ENCODE results near the gene OR2L13.
"Not testable (repeated sequence)": the region's sequence is repeated elsewhere in the genome, so short reads cannot be mapped to it uniquely, and the experiment has no call there.

Gene OR2L13, protein sequence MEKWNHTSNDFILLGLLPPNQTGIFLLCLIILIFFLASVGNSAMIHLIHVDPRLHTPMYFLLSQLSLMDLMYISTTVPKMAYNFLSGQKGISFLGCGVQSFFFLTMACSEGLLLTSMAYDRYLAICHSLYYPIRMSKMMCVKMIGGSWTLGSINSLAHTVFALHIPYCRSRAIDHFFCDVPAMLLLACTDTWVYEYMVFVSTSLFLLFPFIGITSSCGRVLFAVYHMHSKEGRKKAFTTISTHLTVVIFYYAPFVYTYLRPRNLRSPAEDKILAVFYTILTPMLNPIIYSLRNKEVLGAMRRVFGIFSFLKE

DNA sequence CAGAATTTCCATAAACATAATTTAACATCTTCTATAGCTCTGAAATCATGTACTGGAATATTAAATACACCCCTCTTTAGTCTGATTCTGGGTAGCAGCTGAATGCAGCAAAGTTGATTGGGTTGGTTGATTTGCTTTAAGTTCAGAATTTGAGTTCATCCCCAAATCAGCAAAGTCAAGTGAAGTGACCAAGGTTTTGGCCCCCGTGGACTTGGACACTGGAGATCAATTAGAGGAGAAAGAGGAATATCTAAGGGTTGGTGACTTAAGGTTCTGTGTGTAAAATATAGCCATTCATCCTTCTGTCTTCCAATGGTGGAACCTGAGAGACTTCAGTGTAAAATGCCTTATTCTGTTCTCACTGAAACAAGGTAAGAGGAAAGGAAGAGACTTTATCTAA is at the start of gene OR2L13:
TSS of gene OR2L13 (plus strand) at position 301 of the 400 bp plus-strand sequence. CDS start 4,192 bp downstream, outside the sequence.
- Mint-ChIP-seq H3K27me3 (peaks cover 1% of the 10 kb centered on the region), H3K9me3 (ENCODE audit: low read depth) (no peaks in the 10 kb centered on the region), H3K4me3 (no peak within 1 kb of the TSS), H3K4me1 (ENCODE audit: low read depth) (no peaks in the 10 kb centered on the region), H3K36me3 (no peaks in the 10 kb centered on the region), H3K27ac (no peak within 1 kb of the TSS)

DNA sequence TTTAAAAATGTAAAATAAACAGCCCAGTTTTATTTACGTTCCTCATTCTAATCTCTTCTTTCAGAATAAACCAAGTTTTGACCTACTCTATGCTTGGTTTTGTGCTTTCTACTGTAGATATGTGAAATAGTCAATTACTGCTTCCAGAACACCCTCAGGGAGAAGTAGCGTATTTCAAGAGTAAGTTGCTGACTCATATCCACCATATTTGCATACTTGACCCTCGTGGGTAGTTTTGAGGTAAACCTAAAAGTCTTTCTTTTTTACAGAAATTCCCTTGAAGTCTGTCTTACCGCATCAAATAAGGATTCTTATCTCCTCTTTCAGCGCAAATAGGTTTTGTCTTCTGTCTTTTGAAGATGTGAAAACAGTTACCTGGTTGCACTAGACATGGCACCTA is 49.8 kb upstream of the OR2L13 start:
- no peak overlapping the region for H3K4me3 Mint-ChIP-seq
- no peaks in the 10 kb centered on the region for H3K36me3 Mint-ChIP-seq
- no peak overlapping the region for H3K27ac Mint-ChIP-seq
- peaks cover 13% of the 10 kb centered on the region for H3K9me3 Mint-ChIP-seq (ENCODE audit: low read depth)
- no peaks in the 10 kb centered on the region for H3K27me3 Mint-ChIP-seq
- no peaks in the 10 kb centered on the region for H3K4me1 Mint-ChIP-seq (ENCODE audit: low read depth)

DNA sequence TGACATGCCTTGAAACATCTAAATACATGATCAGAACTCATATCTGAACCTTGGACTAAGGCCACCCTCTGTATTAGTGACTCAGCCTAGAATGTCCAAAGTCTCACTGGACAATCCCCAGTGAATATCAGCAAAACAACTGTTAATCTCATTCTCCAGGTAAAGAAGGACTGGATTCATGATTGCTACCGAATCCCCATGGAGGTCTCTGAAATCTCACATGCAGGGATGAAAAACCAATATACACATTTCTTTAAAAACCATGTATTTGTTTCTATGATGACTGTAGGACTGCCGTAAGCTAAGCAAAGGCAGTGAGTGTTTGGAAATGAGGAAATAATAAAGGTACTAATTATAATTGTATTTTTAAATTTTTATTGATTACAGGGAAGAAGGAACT is 48.4 kb upstream of the OR2L13 start, which contains the start of gene OR2L3:
TSS of gene OR2L3 (plus strand) at position 301 of the 400 bp plus-strand sequence. CDS start 13,846 bp downstream, outside the sequence.
- H3K36me3 Mint-ChIP-seq = no peaks in the 10 kb centered on the region
- H3K27me3 Mint-ChIP-seq = no peaks in the 10 kb centered on the region
- H3K4me1 Mint-ChIP-seq (ENCODE audit: low read depth) = no peaks in the 10 kb centered on the region
- peaks cover 19% of the 10 kb centered on the region for H3K9me3 Mint-ChIP-seq (ENCODE audit: low read depth)
- H3K27ac Mint-ChIP-seq = no peak within 1 kb of the TSS
- H3K4me3 Mint-ChIP-seq = no peak within 1 kb of the TSS

DNA sequence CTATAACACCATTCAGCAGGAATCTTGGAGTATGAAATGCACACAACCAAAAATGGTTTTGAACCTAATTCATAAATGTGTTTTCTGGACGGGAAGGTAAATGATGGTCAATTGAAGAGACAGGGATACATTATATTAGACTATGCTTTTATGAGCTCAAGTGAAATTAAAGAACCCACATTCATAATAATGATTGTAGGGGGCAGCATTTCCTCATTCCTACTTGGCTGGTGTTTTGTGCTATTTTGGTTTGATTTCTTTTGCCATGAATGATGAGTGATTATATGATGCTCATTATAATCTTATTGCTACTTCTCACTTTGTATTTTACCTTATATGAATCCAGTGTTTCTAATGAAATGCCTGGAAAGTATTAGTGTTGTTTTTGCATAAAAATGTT is 48.0 kb upstream of the OR2L13 start:
- no peak overlapping the region for H3K4me3 Mint-ChIP-seq
- H3K36me3 Mint-ChIP-seq = no peaks in the 10 kb centered on the region
- H3K4me1 Mint-ChIP-seq (ENCODE audit: low read depth) = no peaks in the 10 kb centered on the region
- peaks cover 19% of the 10 kb centered on the region for H3K9me3 Mint-ChIP-seq (ENCODE audit: low read depth)
- H3K27ac Mint-ChIP-seq = no peak overlapping the region
- H3K27me3 Mint-ChIP-seq = no peaks in the 10 kb centered on the region

DNA sequence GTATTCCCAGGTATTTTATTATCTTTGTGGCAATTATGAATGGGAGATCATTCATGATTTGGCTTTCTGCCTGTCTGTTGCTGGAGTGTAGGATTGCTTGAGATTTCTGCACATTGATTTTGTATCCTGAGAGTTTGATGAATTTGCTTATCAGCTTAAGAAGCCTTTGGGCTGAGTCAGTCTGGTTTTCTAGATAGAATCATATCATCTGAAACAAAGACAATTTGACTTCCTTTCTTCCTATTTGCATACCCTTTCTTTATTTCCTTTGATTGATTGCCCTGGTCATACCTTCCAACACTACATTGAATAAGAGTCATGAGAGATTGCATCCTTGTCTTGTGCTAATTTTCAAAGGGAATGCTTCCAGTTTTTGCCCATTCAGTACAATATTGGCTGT is 40.3 kb upstream of the OR2L13 start:
- Mint-ChIP-seq H3K27me3 (no peaks in the 10 kb centered on the region), H3K4me1 (ENCODE audit: low read depth) (no peaks in the 10 kb centered on the region), H3K4me3 (no peak overlapping the region), H3K27ac (no peak overlapping the region), H3K36me3 (no peaks in the 10 kb centered on the region), H3K9me3 (ENCODE audit: low read depth) (peaks cover 14% of the 10 kb centered on the region)

DNA sequence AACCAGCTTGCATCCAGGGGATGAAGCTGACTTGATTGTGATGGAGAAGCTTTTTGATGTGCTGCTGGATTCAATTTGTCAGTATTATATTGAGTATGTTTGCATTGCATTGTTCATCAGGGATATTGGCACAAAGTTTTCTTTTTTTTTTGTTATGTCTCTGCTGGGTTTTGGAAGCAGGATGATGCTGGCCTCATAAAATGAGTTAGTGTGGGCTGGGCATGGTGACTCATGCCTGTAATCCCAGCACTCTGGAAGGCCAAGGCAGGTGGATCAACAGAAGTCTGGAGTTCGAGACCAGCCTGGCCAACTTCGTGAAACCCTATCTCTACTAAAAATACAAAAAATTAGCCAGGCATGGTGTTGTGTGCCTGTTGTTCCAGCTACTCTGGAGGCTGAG is 39.7 kb upstream of the OR2L13 start:
- H3K9me3 Mint-ChIP-seq (ENCODE audit: low read depth) = peaks cover 14% of the 10 kb centered on the region
- no peak overlapping the region for H3K4me3 Mint-ChIP-seq
- no peaks in the 10 kb centered on the region for H3K36me3 Mint-ChIP-seq
- no peaks in the 10 kb centered on the region for H3K4me1 Mint-ChIP-seq (ENCODE audit: low read depth)
- no peak overlapping the region for H3K27ac Mint-ChIP-seq
- H3K27me3 Mint-ChIP-seq = no peaks in the 10 kb centered on the region

DNA sequence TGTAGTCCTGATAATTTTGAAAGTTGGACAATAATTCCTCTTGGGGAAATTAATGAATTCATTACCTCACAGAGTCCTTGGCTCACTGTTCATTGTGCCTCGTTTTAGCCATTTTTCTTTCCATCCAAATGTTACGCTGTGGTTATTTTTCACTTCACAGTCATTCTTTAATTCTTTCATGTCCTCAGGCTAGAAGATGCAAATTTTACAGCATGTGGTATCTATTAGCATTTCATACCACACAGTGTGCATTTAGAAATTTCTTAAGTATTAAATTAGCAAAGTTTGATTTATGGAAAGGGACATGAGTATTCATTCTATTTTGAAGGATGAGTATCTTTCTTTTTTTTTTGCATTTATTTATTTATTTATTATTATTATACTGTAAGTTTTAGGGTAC is 29.9 kb upstream of the OR2L13 start:
- H3K4me3 Mint-ChIP-seq = no peak overlapping the region
- no peaks in the 10 kb centered on the region for H3K4me1 Mint-ChIP-seq (ENCODE audit: low read depth)
- no peaks in the 10 kb centered on the region for H3K9me3 Mint-ChIP-seq (ENCODE audit: low read depth)
- H3K27me3 Mint-ChIP-seq = no peaks in the 10 kb centered on the region
- H3K36me3 Mint-ChIP-seq = no peaks in the 10 kb centered on the region
- H3K27ac Mint-ChIP-seq = no peak overlapping the region

DNA sequence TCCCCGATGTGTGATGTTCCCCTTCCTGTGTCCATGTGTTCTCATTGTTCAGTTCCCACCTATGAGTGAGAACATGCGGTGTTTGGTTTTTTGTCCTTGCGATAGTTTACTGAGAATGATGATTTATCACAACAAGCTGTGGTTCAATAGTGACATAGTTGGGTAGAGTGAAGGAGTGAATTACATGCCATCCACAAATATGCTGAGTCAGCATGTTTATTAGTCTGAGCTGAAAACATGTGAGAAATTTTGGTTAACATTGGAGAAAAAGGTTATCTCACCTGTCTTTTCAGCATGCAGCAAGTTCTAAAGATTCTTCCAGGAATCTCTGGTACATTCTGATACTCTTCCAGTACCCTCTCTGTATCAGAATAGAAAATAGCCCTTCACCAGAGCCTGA is 29.4 kb upstream of the OR2L13 start:
- Mint-ChIP-seq H3K27ac (no peak overlapping the region), H3K27me3 (no peaks in the 10 kb centered on the region), H3K4me1 (ENCODE audit: low read depth) (no peaks in the 10 kb centered on the region), H3K4me3 (no peak overlapping the region), H3K36me3 (no peaks in the 10 kb centered on the region), H3K9me3 (ENCODE audit: low read depth) (peaks cover 4% of the 10 kb centered on the region)

DNA sequence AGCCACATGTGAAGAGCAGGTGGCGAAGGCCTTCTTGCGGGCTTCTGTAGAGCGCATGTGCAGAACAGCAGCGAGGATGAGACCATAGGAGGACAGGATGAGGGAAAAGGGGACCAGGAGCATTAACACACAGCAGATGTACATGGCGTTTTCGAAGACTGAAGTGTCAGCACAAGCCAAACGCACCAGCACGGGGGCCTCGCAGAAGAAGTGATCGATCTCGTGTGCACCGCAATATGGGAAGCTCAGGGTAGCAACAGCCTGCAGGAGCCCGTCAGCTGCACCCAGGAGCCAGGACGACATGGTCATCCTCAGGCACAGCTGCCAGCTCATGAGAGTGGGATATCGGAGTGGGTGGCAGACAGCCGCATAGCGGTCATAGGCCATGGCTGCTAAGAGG is 11.1 kb upstream of the OR2L13 start:
- H3K27me3 Mint-ChIP-seq, H3K36me3 Mint-ChIP-seq, H3K4me3 Mint-ChIP-seq: not testable (repeated sequence)

DNA sequence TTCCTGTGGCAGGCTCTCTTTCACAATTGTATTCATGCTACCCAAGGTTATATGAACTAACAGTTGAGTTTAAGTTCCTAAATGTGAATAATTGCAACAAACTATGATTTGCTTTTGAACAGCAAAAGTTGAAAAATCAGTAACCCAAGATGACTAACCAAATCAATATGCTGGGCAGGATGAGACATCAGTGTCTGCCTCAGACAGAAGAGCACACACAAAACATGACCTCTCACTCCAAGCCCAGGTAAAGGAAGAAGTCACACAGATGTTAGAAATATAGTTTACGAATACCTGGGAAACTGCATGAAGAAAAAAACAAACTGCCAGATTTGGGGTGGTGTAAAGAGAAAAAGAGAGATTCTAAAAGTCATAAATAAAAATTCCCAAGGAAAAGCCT is 3.5 kb downstream of the OR2L13 start:
- Mint-ChIP-seq H3K4me1 (ENCODE audit: low read depth) (no peaks in the 10 kb centered on the region), H3K4me3 (no peak overlapping the region), H3K36me3 (no peaks in the 10 kb centered on the region), H3K9me3 (ENCODE audit: low read depth) (no peaks in the 10 kb centered on the region), H3K27me3 (no peaks in the 10 kb centered on the region), H3K27ac (no peak overlapping the region)

More for the DNA sequence above, 11.1 kb upstream of the OR2L13 start:
- H3K9me3 Mint-ChIP-seq (ENCODE audit: low read depth); H3K4me1 Mint-ChIP-seq (ENCODE audit: low read depth); H3K27ac Mint-ChIP-seq: not testable (repeated sequence)

DNA sequence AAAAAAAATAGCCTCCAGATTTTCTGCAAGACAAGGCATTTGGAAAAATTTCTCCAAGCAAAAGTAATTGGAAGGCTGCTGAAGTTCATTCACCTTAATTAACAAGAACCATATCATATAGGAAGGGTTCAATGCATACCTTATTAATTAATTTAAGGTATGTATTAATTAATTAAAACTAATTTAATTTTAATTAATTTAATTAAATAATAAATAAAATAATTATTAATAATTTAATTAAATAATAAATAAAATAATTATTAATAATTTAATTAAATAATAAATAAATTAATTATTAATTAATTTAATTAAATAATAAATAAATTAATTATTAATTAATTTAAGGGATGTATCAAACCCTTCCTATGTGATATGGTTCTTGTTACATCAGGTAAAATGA is 7.9 kb downstream of the OR2L13 start:
- H3K36me3 Mint-ChIP-seq = no peaks in the 10 kb centered on the region

DNA sequence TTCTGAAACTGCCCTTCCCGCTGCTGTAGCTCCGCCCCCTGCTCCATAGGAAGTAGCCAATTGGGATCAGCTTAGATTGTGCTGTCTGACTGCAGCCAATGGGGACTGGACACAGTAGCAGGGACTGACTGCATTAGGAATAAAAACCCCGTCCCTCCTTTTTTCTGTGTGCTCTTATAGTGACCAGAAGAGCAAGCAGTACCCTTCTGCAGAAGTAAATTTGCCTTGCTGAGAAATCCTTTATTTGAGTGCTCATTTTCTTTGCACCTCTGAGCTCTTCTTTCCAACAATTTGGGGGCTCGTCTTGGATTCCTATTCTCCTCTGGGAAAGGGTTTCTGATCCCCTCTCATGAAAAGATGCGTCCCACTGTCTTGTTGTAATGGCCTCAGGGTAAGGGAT is 16.2 kb downstream of the OR2L13 start:
- Mint-ChIP-seq H3K36me3 (peaks cover 6% of the 10 kb centered on the region), H3K27me3 (no peaks in the 10 kb centered on the region), H3K9me3 (ENCODE audit: low read depth) (peaks cover 30% of the 10 kb centered on the region), H3K27ac (no peak overlapping the region), H3K4me1 (ENCODE audit: low read depth) (no peaks in the 10 kb centered on the region), H3K4me3 (no peak overlapping the region)

More for the DNA sequence above, 7.9 kb downstream of the OR2L13 start:
- H3K4me3 Mint-ChIP-seq = no peak overlapping the region
- H3K27ac Mint-ChIP-seq = no peak overlapping the region
- no peaks in the 10 kb centered on the region for H3K4me1 Mint-ChIP-seq (ENCODE audit: low read depth)
- H3K27me3 Mint-ChIP-seq = no peaks in the 10 kb centered on the region
- H3K9me3 Mint-ChIP-seq (ENCODE audit: low read depth) = peaks cover 4% of the 10 kb centered on the region

DNA sequence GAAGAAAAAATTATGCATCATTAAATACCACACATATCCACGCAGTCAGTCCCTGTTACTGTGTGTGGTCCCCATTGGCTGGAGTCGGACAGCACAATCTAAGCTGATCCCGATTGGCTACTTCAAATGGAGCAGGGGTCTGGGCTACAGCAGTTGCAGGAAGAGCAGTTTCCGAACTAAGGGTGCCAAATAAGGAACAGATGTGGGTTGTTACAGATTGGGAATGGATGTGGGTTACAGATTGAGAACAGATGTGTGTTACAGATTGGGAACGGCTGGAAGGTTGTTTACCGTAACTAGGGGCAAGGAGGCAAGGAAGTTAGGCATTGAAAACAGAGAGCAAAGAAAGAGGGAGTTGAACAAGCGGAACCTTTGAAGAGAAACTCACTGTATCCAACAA is 19.9 kb downstream of the OR2L13 start:
- Mint-ChIP-seq H3K36me3 (peaks cover 6% of the 10 kb centered on the region), H3K27me3 (no peaks in the 10 kb centered on the region), H3K9me3 (ENCODE audit: low read depth) (peaks cover 23% of the 10 kb centered on the region), H3K27ac (no peak overlapping the region), H3K4me1 (ENCODE audit: low read depth) (no peaks in the 10 kb centered on the region), H3K4me3 (no peak overlapping the region)

DNA sequence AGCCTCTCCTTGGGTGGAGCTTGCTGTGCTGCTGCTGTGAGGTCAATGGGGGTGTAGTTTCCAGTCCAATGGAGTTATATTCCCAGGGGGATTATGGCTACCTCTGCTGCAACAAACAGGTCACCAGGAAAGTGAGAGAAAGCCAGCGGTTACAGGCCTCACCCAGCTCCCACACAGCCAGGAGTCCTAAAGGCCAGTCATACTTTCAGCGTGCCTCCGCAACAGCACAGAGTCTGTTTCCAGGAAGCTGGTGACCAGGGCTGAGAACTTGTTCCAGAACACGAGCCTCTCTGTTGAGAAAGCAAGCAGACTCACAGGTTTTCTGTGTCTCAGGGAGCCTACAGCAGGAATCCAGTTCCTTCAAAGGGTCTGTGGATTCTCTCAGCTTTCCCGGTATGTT is 32.7 kb downstream of the OR2L13 start:
- Mint-ChIP-seq H3K9me3 (ENCODE audit: low read depth) (peaks cover under 1% of the 10 kb centered on the region), H3K27ac (no peak overlapping the region), H3K4me1 (ENCODE audit: low read depth) (no peaks in the 10 kb centered on the region), H3K4me3 (no peak overlapping the region), H3K27me3 (peaks cover 2% of the 10 kb centered on the region), H3K36me3 (no peaks in the 10 kb centered on the region)

DNA sequence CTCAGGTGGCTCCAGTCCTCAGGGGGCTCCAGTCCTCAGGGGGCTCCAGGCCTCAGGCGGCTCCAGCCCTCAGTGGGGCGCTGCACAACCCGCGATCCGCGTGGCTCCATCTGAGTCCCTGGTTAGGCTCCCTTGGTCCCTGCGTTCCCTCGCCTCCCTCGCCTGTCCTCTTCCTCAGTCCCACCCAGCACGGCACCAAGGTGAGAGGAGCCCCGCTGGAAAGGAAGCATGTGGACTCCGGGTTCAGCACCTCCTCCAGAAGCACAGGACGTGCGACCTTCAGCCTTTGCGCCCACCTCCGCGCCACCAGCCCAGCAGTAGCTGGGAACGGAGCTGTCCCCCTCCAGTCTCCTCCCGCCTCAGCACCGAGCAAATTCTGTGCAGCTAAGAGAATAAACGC is 41.8 kb downstream of the OR2L13 start:
- H3K4me1 Mint-ChIP-seq (ENCODE audit: low read depth) = no peaks in the 10 kb centered on the region
- H3K4me3 Mint-ChIP-seq = no peak overlapping the region
- H3K27me3 Mint-ChIP-seq = peaks cover 2% of the 10 kb centered on the region
- H3K27ac Mint-ChIP-seq = no peak overlapping the region
- H3K9me3 Mint-ChIP-seq (ENCODE audit: low read depth) = no peaks in the 10 kb centered on the region
- H3K36me3 Mint-ChIP-seq = no peaks in the 10 kb centered on the region

DNA sequence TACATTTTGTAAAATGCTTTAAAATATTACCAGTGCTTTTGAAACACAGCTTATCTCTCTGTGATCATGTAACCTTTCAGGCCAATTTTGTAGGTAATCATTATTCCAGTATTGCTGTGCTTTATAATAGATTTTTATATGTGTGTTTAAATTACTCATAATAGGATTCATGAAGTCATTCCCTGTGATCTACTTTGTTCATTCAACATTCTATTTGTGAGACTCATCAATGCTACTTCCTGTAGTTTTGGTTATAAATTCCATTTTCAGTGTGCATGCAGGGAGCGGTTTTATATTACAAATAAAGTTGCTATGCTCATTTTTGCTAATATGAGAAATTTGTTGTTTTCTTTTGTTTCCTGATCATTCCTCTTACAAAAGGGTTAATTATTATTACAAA is 45.9 kb downstream of the OR2L13 start:
- peaks cover 4% of the 10 kb centered on the region for H3K27me3 Mint-ChIP-seq
- peaks cover 7% of the 10 kb centered on the region for H3K9me3 Mint-ChIP-seq (ENCODE audit: low read depth)
- H3K27ac Mint-ChIP-seq = no peak overlapping the region
- H3K4me1 Mint-ChIP-seq (ENCODE audit: low read depth) = no peaks in the 10 kb centered on the region
- no peaks in the 10 kb centered on the region for H3K36me3 Mint-ChIP-seq
- H3K4me3 Mint-ChIP-seq = no peak overlapping the region
